ENCODE data around the gene GRIK4. TPM values are rescaled to one million over a fixed set of nuclear protein-coding genes. Genes with fewer than 3 reads are reported as not detected.

The GRIK4 gene
- total RNA-seq, 2 experiments from 2014 or later = not detected

GRCh38 chr11:120903686-120904085 lies 392.1 kb downstream of the GRIK4 start:
- H3K4me3 Mint-ChIP-seq = no peak overlapping the region
- H3K36me3 Mint-ChIP-seq = no peaks in the 10 kb centered on the region
- H3K27me3 Mint-ChIP-seq = peaks cover 8% of the 10 kb centered on the region
- POLR2A ChIA-PET = no interaction called here
- no peak overlapping the region for H3K27ac Mint-ChIP-seq
- no peaks in the 10 kb centered on the region for H3K9me3 Mint-ChIP-seq
- no peak for ATAC-seq (ENCODE audit: low read depth)
- no peak for DNase-seq
- no peaks in the 10 kb centered on the region for H3K4me1 Mint-ChIP-seq

GRCh38 chr11:120904116-120904515 lies 392.6 kb downstream of the GRIK4 start:
- Mint-ChIP-seq H3K36me3 (no peaks in the 10 kb centered on the region), H3K9me3 (no peaks in the 10 kb centered on the region), H3K27me3 (peaks cover 8% of the 10 kb centered on the region), H3K4me3 (no peak overlapping the region), H3K4me1 (no peaks in the 10 kb centered on the region), H3K27ac (no peak overlapping the region)
- POLR2A ChIA-PET = no interaction called here
- no peak for ATAC-seq (ENCODE audit: low read depth)
- DNase-seq = no peak

GRCh38 chr11:120906766-120907165 lies 395.2 kb downstream of the GRIK4 start:
- Mint-ChIP-seq H3K27ac (no peak overlapping the region), H3K27me3 (peaks cover 4% of the 10 kb centered on the region), H3K9me3 (no peaks in the 10 kb centered on the region), H3K4me3 (no peak overlapping the region), H3K36me3 (no peaks in the 10 kb centered on the region), H3K4me1 (no peaks in the 10 kb centered on the region)
- POLR2A ChIA-PET = no interaction called here
- DNase-seq (no peak), ATAC-seq (ENCODE audit: low read depth) (no peak)

GRCh38 chr11:120907971-120908370 lies 396.4 kb downstream of the GRIK4 start:
- Mint-ChIP-seq H3K9me3 (no peaks in the 10 kb centered on the region), H3K36me3 (no peaks in the 10 kb centered on the region), H3K27me3 (peaks cover 4% of the 10 kb centered on the region), H3K4me3 (no peak overlapping the region), H3K4me1 (no peaks in the 10 kb centered on the region), H3K27ac (no peak overlapping the region)
- no peak for ATAC-seq (ENCODE audit: low read depth)
- POLR2A ChIA-PET = no interaction called here
- no peak for DNase-seq

DNA sequence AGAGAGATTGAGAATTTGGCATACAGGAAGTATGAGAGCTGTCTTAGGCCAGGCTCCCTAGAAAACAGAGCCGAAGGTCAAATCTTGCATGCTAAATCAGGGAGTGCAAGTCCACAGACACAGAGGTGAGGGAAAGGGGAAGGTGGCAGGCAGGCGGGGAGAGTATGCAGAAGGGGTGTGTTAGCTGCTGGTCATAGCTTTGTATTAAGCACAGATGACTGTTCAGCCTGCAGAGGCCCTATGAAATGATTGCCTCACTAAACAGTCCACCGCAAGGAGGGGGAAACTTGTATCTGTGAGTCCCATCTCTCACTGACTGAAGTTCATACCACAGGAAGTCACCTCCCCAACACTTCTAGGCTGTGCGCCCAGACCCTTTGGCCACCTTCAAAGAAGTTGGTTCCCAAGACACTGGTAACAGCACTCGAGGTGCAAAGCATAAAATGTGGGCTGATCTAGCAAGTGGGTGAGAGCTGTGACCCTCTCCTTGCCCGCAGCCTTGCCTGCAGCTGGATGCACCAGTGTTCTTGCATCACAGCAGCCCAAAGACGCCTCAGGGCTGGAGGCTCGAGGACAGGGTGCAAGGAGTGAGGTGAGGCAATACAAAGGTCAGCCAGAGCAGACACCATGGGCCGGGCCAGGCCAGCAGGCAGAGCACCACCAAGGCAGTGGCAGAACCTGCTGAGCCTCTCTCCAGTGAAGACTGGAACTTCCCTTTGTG lies 397.1 kb downstream of the GRIK4 start:
- POLR2A ChIA-PET = no interaction called here
- Mint-ChIP-seq H3K27me3 (peaks cover 4% of the 10 kb centered on the region), H3K9me3 (no peaks in the 10 kb centered on the region), H3K27ac (no peak overlapping the region), H3K36me3 (no peaks in the 10 kb centered on the region), H3K4me3 (no peak overlapping the region), H3K4me1 (no peaks in the 10 kb centered on the region)
- ATAC-seq (ENCODE audit: low read depth) (no peak), DNase-seq (no peak)

DNA sequence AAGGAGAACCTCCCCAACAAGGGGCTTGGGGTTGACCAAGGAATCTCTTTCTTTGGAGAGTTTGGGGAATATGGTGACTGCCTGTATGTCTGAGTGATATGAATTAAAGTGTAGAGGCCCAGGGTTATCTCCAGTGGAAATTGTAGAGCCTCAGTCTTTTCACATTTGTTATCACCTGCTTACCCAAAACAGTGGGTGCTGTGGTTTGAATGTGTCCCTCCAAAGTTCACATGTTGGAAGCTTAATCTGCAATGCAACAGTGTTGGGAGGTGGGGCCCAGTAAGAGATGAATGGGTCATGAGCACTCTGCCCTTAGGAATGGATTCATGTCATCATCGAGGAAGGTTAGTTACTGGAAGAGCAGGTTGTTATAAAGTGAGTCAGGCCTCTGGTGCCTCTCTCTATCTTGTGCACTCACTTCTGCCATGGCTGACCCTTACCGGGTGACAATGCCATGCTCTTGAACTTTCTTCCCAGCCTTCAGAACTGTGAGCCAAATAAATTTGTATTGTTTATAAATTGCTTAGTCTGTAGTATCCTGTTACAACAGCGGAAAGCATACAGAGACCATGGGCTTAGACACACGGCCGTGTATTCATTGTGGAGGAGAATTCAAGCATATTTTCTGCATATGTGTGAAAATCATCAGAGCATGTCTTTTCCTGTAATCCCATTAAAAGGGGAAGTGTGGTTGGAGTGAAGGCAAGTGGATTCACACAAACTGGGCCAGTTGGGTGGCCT lies 398.3 kb downstream of the GRIK4 start:
- DNase-seq (no peak), ATAC-seq (ENCODE audit: low read depth) (no peak)
- POLR2A ChIA-PET = no interaction called here
- Mint-ChIP-seq H3K9me3 (no peaks in the 10 kb centered on the region), H3K4me1 (no peaks in the 10 kb centered on the region), H3K4me3 (no peak overlapping the region), H3K36me3 (no peaks in the 10 kb centered on the region), H3K27me3 (peaks cover 4% of the 10 kb centered on the region), H3K27ac (no peak overlapping the region)

GRCh38 chr11:120911943-120912342 lies 400.4 kb downstream of the GRIK4 start:
- no peak for ATAC-seq (ENCODE audit: low read depth)
- Mint-ChIP-seq H3K4me3 (no peak overlapping the region), H3K27ac (no peak overlapping the region), H3K4me1 (no peaks in the 10 kb centered on the region), H3K9me3 (no peaks in the 10 kb centered on the region), H3K27me3 (peaks cover 2% of the 10 kb centered on the region), H3K36me3 (no peaks in the 10 kb centered on the region)
- no peak for DNase-seq
- POLR2A ChIA-PET = no interaction called here

DNA sequence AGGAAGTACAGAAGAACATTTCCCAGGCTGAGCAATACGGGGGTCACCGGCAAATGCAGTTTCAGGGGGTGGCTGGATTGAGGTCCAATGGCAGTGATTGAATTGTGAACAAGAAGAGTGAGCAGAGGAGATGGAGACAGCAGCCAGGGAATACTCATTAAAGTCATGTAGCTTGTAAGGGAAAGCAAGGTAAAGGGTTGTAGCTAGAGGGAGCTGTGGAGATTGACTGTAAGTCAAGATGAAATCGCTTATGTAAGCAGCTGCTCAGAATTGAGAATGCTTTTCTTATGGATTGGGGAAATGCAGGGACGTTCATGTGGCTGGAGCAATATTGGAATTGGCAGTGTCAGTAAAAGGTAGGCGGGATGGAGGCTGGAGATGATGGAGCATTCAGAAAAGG lies 401.0 kb downstream of the GRIK4 start:
- Mint-ChIP-seq H3K9me3 (no peaks in the 10 kb centered on the region), H3K27ac (no peak overlapping the region), H3K36me3 (no peaks in the 10 kb centered on the region), H3K27me3 (peaks cover 2% of the 10 kb centered on the region), H3K4me3 (no peak overlapping the region), H3K4me1 (no peaks in the 10 kb centered on the region)
- DNase-seq = no peak
- no peak for ATAC-seq (ENCODE audit: low read depth)
- POLR2A ChIA-PET = no interaction called here

DNA sequence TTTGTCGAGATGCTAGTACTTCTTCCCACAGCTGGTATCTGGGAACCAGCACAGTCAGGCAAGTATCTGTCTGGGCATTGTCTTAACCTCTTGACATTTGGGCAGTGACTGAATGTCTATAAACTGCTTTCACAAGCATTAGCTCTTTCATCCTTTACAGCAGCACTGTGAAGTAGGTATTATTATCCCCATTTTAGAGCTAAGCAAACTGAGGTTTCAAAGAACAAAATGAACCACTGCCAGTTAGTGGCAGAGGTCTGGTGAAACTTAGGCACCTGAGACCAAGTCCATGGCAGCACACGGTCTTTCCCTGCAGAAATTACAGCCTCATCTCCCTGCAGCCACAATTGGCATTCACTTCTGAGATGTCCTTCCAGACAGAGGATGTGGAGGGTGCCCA lies 401.4 kb downstream of the GRIK4 start:
- no peaks in the 10 kb centered on the region for H3K4me1 Mint-ChIP-seq
- H3K4me3 Mint-ChIP-seq = no peak overlapping the region
- no peaks in the 10 kb centered on the region for H3K9me3 Mint-ChIP-seq
- no peaks in the 10 kb centered on the region for H3K36me3 Mint-ChIP-seq
- H3K27me3 Mint-ChIP-seq = peaks cover 5% of the 10 kb centered on the region
- no peak for ATAC-seq (ENCODE audit: low read depth)
- H3K27ac Mint-ChIP-seq = no peak overlapping the region
- DNase-seq = no peak
- POLR2A ChIA-PET = no interaction called here

GRCh38 chr11:120914021-120914420 lies 402.5 kb downstream of the GRIK4 start:
- POLR2A ChIA-PET = no interaction called here
- H3K4me3 Mint-ChIP-seq = no peak overlapping the region
- no peak overlapping the region for H3K27ac Mint-ChIP-seq
- no peak for ATAC-seq (ENCODE audit: low read depth)
- H3K36me3 Mint-ChIP-seq = no peaks in the 10 kb centered on the region
- peaks cover 5% of the 10 kb centered on the region for H3K27me3 Mint-ChIP-seq
- H3K4me1 Mint-ChIP-seq = no peaks in the 10 kb centered on the region
- no peak for DNase-seq
- no peaks in the 10 kb centered on the region for H3K9me3 Mint-ChIP-seq

GRCh38 chr11:120914601-120915000 lies 403.1 kb downstream of the GRIK4 start:
- Mint-ChIP-seq H3K9me3 (no peaks in the 10 kb centered on the region), H3K4me3 (no peak overlapping the region), H3K27ac (no peak overlapping the region), H3K4me1 (no peaks in the 10 kb centered on the region), H3K36me3 (no peaks in the 10 kb centered on the region), H3K27me3 (peaks cover 5% of the 10 kb centered on the region)
- ATAC-seq (ENCODE audit: low read depth) (no peak), DNase-seq (no peak)
- POLR2A ChIA-PET = no interaction called here

GRCh38 chr11:120917559-120918239 lies 406.2 kb downstream of the GRIK4 start:
- H3K27ac Mint-ChIP-seq = no peak overlapping the region
- H3K27me3 Mint-ChIP-seq = peaks cover 3% of the 10 kb centered on the region
- no peaks in the 10 kb centered on the region for H3K4me1 Mint-ChIP-seq
- no peak overlapping the region for H3K4me3 Mint-ChIP-seq
- POLR2A ChIA-PET = no interaction called here
- ATAC-seq (ENCODE audit: low read depth) (no peak), DNase-seq (no peak)
- H3K36me3 Mint-ChIP-seq = no peaks in the 10 kb centered on the region
- H3K9me3 Mint-ChIP-seq = no peaks in the 10 kb centered on the region

GRCh38 chr11:120918257-120918656 lies 406.7 kb downstream of the GRIK4 start:
- peaks cover 3% of the 10 kb centered on the region for H3K27me3 Mint-ChIP-seq
- no peak overlapping the region for H3K27ac Mint-ChIP-seq
- ATAC-seq (ENCODE audit: low read depth) (no peak), DNase-seq (no peak)
- no peaks in the 10 kb centered on the region for H3K4me1 Mint-ChIP-seq
- no peaks in the 10 kb centered on the region for H3K9me3 Mint-ChIP-seq
- no peaks in the 10 kb centered on the region for H3K36me3 Mint-ChIP-seq
- POLR2A ChIA-PET = no interaction called here
- H3K4me3 Mint-ChIP-seq = no peak overlapping the region

DNA sequence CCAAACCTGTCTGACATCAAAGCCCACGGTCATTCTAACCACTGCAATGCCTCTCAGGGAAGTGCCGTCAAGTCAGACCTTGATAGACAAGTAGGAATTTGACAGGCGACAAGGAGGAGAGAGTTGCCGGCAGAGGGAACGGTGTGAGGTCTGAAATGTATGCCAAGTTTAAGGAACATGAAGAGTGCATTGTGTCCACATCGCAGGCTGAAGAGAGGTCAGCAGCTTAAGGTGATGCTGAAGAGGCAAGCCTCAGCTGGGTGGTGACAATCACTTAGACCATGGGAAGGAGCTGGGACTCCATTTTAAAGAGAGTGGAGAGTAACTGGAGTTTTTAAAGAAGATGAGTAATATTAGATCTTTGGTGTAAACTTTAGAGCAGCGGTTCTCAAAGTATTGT lies 407.5 kb downstream of the GRIK4 start:
- no peak for DNase-seq
- Mint-ChIP-seq H3K4me3 (no peak overlapping the region), H3K4me1 (no peaks in the 10 kb centered on the region), H3K9me3 (no peaks in the 10 kb centered on the region), H3K27ac (no peak overlapping the region), H3K27me3 (peaks cover 3% of the 10 kb centered on the region), H3K36me3 (no peaks in the 10 kb centered on the region)
- ATAC-seq (ENCODE audit: low read depth) = no peak
- POLR2A ChIA-PET = no interaction called here

All from activated naive CD8-positive, alpha-beta T cell treated with anti-CD3 and anti-CD28 coated beads, Interleukin-2, amount 10 ng/mL, durations not matched to agents 7 days and 5 days (primary cell).